HG02763 (cell line): ENCODE measurements around the gene SRSF9.

Experiments
- ATAC-seq: cut with Tn5 transposase; IDR thresholded peaks from one replicate; pipeline ENCODE4 v1.9.1; 2021; ENCODE audit warnings: mild to moderate bottlenecking, moderate library complexity; ENCODE audit not compliant: unreplicated experiment

The SRSF9 gene

DNA sequence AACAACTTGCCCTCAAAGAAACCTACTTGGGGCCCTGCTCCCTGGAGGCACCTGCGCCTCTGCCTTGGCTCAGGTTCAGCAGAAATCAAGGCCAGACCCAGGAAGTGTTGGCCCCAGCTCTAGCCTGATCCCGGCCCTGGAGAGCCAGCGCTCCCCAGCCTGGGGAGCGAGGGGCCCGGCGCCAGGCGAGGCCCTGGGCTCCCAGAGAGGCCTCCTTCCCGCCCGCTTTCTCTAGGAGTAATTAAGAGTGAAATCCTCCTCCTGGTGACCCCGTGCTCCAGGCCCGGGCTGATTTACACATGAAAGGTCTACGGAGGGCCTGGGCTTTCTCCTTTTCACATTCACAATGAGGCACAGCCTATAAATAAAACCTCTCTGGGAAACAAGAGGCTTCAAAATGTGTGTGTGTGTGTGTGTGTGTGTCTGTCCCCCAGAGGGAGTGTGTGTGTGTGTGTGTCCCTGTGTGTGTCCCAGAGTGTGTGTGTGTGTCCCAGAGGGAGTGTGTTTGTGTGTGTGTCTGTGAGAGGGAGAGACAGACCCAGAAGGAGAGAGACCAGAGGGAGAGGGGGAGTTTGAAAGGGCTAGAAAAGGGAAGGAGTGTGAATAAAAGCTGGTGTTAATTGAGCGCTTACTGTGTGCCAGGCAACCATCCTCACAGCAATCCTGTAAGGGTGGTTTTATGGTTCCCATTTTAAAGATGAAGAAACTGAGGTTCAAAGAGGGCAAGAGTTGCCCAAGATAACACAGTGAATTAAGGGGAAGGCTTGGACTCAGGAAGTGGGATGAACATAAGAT lies 55.5 kb downstream of the SRSF9 start:
- no peak for ATAC-seq

DNA sequence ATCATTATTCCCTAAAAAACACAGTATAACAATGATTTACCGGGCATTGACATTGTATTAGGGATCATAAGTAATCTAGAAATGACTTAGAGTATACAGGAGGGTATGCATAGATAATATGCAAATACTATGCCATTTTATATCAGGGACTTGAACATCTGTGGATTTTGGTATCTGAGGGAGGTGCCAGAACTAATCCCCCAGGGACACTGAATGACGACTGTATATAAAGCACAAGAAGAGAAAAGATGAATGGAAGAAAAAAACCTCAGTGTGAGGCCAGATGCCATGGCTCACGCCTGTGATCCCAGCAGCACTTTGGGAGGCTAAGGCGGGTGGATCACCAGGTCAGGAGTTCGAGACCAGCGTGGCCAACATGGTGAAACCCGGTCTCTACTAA lies 57.1 kb downstream of the SRSF9 start:
- ATAC-seq = no peak
